GM18508 (cell line): ENCODE measurements around the gene BGLAP.
"Not testable (repeated sequence)": the region's sequence is repeated elsewhere in the genome, so short reads cannot be mapped to it uniquely, and the experiment has no call there.

Experiments used
- ATAC-seq: cut with Tn5 transposase; IDR thresholded peaks from one replicate; pipeline ENCODE4 v1.9.1; 2021; ENCODE audit warnings: moderate number of reproducible peaks; ENCODE audit not compliant: insufficient read depth, unreplicated experiment

The BGLAP gene

DNA sequence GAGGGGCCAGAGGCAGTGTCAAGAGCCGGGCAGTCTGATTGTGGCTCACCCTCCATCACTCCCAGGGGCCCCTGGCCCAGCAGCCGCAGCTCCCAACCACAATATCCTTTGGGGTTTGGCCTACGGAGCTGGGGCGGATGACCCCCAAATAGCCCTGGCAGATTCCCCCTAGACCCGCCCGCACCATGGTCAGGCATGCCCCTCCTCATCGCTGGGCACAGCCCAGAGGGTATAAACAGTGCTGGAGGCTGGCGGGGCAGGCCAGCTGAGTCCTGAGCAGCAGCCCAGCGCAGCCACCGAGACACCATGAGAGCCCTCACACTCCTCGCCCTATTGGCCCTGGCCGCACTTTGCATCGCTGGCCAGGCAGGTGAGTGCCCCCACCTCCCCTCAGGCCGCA, at the start of gene BGLAP:
TSS of gene BGLAP (plus strand) at position 259 of the 400 bp plus-strand sequence. CDS start at position 307, 48 bp downstream.
- no peak for ATAC-seq

DNA sequence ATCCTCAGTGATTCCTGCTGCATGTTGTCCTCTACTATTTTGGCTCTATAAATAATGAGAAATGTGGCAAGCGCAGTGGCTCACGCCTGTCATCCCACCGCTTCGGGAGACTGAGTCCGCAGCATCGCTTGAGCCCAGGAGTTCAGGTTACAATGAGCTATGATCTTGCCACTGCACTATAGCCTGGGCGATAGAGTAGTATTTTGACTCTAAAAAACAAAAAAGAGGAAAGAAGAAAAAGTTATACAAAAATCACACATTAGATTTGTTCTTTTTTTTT, 48.8 kb upstream of the BGLAP start:
- ATAC-seq: no peak

DNA sequence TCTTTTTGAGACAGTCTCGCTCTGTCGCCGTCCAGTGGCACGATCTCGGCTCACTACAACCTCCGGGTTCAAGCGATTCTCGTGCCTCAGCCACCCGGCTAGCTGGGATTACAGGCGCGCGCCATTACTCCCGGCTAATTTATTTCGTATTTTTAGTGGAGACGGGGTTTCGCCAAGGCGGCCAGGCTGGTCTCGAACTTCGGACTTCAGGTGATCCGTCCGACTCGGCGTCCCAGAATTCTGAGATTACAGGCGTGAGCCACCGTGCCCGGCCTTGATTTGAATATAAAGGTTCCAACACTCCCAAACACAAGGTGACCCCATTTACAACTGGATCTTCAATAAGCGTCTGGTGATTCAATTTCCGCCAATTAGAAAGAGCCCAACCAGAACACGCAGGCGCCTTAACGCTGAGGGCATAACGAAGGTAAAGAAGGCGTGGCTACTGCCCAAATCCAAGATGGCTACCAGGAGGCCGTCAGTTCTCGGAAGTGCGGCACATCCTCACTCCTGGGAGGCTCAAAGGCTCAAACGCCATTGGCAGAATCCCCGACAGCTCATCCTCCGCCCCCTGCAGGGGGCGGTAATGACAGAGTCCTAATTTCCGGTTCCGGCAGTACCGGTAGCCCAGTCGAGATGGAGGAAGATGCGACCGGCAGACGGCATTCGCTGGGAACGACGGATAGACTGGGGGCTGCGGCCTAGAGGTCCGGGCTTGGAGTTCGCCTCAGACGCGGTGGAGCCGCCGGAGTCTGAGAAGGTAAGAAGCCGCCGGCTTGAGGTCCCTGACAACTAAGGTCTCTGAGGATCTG, 48.3 kb upstream of the BGLAP start, which contains the start of gene SLC25A44:
TSS of gene SLC25A44 (plus strand) at position 617 of the 812 bp plus-strand sequence. CDS start 5,744 bp downstream, outside the sequence.
- ATAC-seq: peak; percentile 79

DNA sequence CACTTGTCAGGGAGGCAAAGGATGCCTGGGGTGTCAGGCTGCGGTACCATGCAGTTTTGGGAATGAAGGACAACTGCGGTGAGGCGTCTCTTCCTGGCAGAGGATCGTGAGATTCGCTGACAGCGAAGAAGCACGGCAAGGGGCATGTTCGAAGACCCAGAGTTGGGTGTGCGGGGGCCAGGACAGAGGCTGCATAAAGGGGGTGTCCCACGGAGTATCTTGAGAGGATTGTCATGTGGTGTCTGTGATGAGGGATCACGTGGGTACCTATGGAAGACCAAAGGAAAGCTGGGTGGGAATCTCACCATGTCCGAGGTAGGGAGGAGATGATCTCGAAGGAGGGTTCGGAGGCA, 47.7 kb upstream of the BGLAP start:
- no peak for ATAC-seq

DNA sequence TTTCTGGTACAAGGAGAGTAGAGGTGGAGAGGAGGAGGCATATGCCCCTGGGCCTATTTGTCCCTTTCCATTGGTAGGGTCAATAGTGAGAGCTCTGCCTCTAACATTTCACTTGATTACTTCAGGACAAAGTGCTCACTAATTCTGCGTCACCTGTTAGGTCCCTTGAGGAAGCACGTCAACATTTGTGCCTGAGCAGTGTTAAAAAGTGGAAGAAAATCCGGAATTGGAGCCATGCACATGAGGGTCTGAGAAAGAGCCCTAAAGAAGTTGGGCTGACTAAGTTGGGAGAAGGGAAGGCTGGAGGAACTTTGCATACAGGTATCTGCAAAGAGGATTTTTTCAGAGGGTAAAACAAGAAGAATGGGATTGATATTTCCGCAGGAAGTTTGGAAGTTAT, 46.1 kb upstream of the BGLAP start:
- ATAC-seq: no peak

DNA sequence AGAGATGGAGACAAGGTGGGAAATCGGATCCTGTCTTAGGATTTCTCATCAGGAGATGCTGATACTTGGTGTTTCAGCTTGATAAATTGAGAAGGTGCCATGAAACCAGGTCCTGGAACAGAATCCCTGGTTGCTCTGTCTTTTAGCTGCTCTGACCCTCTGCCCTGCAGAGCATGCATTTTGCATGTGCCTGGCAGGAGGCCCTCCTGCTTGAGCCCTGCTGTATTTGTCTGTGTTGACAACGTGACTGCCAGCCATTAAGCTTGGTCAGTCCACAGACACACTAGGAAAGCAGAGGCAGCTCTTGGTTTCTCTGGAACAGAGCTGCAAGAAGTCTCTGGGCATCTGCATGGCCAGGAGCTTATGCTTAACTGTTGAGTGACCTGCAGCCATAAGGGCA, 45.5 kb upstream of the BGLAP start:
- no peak for ATAC-seq

DNA sequence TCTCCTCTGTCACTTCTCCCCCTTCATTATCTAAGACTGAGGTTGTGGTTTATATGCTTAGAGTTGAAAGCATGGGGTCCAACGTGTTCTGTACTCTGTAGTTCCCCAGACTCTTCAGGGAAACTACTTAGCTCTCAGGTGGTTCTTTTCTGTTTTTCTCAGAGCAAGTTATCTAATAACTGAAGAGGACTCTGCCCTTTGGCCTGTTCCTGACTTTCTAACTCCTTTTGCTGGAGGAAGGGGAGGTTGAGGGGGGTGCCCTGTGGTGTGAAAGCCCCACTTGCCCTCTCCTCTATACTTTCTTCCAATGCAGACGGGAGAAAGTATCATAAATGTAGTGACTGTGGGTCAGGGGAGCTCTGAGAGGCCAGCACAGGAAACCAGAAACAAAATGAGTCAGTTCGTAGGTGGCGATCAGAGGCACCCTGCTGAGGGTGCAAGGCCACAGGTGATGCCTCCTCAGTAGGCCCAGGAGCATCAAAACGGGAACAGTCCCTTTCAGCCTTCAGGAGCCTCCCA, 43.1 kb upstream of the BGLAP start:
- ATAC-seq: no peak

DNA sequence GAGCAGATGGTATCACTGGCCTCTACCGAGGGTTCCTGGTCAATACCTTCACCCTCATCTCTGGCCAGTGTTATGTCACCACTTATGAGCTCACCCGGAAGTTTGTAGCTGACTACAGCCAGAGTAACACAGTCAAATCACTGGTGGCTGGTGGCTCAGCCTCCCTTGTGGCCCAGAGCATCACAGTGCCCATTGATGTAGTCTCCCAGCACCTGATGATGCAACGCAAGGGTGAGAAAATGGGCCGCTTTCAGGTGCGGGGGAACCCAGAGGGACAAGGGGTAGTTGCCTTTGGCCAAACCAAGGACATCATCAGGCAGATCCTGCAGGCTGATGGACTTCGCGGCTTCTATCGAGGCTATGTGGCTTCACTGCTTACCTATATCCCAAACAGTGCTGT, 41.9 kb upstream of the BGLAP start:
- ATAC-seq: no peak

DNA sequence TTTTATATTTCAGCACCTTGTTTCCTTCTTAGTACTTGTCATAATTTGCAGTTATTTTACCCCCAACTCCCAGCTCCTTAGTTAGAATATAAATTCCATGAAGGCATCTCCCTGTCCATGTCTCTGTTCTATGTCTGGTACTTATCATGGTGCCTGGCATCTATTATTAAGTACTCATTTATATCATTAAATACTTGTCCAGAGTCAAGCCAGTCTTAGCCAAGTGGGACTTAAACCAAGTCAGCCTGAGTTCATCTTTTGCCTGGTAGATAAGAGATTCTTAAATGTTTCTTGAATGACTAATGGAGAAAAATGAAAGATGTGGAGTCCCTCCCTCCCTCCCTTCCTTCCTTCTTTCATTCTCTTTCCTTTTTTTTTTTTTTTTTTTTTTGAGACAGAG, 38.7 kb upstream of the BGLAP start:
- ATAC-seq: no peak

DNA sequence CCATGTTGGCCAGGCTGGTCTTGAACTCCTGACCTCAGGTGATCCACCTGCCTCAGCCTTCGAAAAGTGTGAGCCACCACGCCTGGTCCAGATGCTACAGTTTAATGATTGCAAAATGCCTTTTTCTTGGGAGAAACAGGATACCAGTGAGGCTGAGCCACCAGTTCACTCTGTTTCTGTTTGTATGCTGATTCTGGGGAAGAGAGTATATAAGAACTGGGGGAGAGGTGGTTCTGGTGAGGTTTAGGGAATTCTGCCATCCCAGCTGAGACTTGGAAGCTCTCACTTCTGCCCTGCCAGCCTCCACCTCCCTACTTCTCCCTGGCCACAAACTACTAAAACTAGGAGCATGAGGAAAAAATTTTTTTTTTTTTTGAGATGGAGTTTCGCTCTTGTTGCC, 37.3 kb upstream of the BGLAP start:
- no peak for ATAC-seq

DNA sequence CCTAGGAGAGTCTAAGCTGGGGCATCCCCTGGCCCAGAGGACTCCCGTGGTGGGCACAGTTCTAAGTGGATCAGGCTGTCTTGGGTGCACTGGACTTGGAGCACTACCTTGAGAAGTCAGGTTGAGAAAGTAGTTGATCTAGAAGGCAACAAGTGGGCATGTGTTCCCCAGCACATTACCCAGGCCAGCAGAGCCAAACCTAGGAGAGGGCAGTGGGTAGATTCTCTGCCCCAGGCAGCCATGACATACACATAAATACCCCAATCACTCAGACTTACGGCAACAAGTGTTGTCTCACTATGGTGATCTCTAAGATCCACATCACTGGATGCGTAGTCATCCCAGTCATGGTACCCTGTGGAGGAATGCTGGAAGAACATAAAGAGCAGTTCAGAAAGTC, 30.7 kb upstream of the BGLAP start:
- no peak for ATAC-seq

DNA sequence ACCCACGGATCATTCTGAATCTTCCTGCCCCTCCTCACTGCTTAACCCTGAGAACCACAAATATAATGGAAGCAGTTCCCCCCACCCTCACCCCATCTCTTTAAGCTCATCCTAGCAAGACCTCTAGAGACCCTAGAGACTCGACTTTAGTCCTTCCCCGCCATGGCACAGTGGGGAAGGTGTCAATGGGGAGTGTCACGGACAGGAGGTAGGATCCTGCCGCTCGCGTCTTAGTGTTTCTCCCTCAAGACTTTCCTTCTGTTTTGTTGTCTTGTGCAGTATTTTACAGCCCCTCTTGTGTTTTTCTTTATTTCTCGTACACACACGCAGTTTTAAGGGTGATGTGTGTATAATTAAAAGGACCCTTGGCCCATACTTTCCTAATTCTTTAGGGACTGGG, 29.9 kb upstream of the BGLAP start:
- ATAC-seq: no peak

DNA sequence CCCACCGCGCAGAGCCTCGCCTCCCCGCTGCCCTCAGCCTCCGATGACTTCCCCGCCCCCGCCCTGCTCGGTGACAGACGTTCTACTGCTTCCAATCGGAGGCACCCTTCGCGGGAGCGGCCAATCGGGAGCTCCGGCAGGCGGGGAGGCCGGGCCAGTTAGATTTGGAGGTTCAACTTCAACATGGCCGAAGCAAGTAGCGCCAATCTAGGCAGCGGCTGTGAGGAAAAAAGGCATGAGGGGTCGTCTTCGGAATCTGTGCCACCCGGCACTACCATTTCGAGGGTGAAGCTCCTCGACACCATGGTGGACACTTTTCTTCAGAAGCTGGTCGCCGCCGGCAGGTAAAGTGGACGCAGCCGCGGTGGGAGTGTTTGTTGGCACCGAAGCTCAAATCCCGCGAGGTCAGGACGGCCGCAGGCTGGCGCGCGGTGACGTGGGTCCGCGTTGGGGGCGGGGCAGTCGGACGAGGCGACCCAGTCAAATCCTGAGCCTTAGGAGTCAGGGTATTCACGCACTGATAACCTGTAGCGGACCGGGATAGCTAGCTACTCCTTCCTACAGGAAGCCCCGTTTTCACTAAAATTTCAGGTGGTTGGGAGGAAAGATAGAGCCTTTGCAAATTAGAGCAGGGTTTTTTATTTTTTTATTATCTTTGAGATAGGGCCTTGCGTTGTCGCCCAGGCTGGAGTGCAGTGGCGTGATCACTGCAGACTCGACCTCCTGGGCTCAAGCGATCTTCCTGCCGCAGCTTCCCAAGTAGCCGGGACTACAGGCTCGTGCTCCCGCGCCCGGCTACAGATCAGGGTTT, 28.9 kb upstream of the BGLAP start, which contains the start of gene PMF1:
TSS of gene PMF1 (plus strand) at position 175 of the 811 bp plus-strand sequence. CDS start at position 184, 9 bp downstream.
- ATAC-seq: peak; percentile 56

DNA sequence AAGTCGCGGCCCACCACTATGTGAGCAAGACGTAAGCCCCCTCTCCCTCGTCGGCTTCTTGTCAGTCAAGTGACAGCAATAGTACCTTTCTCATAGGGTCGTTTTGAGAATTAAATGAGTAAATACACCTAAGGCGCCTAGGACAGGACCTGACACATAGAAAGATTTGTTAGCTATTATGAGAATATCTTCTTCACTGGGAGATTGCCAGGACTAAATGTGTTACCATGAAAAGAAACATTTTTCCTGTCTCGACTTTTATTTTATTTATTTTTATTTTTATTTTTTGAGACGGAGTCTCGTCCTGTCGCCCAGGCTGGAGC, 28.4 kb upstream of the BGLAP start:
- no peak for ATAC-seq

DNA sequence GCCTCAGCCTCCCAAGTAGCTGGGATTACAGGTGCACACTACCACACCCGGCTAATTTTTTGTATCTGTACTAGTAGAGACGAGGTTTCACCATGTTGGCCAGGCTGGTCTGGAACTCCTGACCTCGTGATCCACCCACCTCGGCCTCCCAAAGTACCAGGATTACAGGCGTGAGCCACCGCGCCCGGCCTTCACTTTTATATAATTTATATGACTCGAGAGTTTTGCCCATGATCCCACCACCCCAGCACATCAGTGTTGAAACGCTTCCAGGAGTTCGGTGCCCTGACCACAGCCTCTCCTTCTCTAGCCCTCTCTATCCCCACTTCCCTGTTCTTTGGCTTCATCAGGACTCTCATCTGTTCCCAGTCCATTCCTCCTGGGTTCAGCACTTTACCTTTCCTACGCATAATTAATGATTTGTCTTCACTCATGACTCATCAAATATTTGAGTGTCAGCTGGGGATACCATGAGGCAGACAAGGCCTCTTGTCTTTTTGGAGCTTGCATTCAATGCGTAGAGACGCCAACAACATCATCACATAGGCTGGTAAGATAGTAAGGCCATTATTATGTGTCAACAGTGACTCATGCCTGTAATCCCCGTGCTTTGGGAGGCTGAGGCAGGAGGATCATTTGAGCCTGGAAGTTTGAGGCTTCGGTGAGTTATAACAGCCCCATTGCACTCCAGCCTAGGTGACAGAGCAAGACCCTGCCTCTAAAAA, 27.8 kb upstream of the BGLAP start:
- no peak for ATAC-seq

DNA sequence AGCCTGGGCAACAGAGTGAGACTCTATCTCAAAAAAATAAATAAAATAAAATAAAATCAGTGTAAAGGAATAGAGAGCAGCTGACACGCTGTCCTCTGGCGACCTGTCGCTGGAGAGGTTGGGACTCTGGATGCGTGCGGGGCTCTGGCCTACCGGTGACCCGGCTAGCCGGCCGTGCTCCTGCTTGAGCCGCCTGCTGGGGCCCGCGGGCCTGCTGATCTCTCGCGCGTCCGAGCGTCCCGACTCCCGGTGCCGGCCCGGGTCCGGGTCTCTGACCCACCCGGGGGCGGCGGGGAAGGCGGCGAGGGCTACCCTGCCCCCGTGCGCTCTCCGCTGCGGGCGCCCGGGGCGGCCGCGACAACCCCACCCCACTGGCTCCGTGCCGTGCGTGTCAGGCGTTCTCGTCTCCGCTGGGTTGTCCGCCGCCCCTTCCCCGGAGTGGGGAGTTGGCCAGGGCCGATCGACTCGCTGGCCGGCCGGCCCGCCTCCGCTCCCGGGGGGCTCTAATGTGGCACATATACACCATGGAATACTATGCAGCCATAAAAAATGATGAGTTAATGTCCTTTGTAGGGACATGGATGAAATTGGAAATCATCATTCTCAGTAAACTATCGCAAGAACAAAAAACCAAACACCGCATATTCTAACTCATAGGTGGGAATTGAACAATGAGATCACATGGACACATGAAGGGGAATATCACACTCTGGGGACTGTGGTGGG, 25.5 kb upstream of the BGLAP start:
- not testable (repeated sequence) for ATAC-seq

DNA sequence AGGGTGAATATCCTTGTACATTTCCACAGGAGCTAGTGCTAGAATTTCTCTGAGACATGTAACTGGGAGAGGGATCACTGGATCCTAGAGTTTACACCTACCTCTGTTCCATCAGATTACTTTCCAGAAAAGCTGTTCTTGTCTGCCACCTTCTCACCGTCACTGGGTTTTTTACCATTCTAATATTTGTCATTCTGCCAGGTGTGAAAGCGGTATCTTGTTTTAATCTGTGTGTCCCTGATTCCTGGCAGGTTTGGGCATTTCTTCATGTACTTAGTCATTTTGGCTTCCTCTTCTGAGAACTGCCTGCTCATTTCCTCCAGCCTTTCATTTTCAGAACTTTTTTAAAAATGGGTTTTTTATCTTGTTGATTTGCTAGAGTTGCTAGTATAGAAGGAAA, 24.1 kb upstream of the BGLAP start:
- no peak for ATAC-seq

DNA sequence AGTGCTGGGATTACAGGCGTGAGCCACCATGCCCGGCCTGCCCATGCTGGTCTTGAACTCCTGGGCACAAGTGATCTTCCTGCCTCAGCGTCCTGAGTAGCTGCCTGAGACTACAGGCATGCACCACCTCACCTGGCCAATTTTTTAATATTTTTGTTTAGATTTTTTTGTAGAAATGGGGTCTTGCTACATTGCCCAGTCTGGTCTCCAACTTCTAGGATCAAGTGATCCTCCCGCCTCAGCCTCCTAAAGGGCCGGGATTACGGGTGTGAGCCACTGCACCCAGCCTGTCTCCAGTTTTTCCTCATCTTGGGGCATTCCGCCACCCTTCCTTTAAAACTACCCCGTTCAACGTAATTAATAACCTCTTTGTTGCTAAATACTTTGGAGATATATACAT, 21.8 kb upstream of the BGLAP start:
- no peak for ATAC-seq

DNA sequence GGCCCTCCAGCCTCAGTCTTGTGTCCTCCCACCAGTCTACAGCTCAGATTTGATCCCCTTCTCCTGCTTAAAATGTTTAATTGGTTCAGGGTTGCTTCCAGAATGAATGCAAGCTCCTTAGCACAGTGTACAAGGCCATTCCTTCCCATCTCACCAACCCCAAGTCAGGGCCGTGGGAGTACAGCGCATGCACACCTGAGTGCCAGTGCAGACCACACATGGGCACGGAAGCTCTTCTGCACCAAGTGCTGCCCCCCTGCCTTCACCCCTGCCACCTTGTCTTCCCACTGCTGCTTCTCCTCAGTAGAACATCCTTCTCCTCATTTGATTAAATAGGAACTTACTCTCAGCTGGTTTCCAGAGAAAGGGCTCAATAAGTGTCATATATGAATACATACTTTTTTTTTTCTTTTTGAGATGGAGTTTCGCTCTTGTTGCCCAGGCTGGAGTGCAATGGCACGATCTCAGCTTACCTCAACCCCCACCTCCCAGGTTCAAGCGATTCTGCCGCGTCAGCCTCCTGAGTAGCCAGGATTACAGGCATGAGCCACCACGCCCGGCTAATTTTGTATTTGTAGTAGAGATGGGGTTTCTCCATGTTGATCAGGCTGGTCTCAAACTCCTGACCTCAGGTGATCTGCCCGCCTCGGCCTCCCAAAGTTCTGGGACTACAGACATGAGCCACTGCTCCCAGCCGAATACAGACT, 19.8 kb upstream of the BGLAP start:
- ATAC-seq: no peak

DNA sequence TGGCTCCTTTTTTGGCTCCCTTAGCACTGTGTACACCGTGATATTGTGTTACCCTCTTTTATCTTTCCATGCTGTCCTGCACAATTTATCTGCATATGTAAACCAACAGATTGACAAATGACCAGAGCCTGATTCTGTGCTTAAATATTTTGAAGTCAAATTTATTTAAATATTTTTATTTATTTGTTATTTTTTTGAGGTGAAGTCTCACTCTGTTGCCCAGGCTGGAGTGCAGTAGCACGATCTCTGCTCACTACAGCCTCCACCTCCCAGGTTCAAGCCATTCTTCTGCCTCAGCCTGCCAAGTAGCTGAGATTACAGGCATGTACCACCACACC, 16.3 kb upstream of the BGLAP start:
- ATAC-seq: no peak
